Stimulated activated CD8-positive, alpha-beta memory T cell treated with anti-CD3 and anti-CD28 coated beads, Interleukin-7, amount 100 ng/mL, for 4 hours (primary cell): Measurements from ENCODE around the gene CHD6.

Experiments
- DNase-seq, 2 donors: peaks; one replicate each; pipeline ENCODE4 v3.0.0-alpha.2; 2020; ENCODE audit warnings: low read depth in 2 of 2

The CHD6 gene

DNA sequence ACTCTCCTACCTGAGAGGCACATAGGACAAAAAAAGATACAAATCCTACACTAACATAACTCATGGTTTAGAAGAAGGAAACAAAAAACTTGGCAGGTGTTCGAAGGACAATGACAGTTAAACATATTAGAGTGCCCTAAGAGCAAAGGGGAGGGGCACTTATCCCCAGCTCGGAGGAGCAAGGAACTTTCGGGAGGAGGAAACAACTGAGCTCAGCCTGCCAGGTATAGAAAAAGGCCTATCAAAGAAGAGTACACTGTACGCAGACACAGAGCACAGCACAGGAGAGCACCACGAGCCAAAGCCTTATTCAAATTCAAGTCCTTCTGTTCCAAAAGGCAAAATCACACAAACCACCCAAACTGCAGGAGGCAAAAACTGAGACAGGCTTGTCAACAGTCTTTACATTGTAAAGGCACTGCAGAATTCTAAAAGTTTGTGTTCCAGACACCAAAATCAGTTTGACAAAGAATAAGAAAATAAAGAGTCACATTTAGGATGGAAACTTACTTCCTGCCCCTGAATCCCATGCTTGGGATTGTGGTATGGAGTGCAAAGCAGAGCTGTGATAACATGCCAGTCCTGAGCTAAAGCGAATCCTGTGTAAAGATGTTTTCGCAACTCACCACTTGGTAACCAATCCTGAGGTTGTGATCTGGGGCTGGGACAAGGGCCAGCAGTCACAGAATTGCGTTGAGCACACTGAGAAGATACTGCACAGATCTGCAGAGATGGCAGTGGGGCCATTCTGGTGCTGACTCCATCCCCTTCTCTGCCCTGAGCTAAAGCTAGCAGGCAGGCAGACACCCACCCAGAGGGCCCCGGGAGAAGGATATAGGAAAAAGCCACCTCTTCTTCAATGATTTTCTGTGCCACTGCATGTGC is 108.6 kb downstream of the CHD6 start:
- no peak for DNase-seq

GRCh38 chr20:41508335-41508734 is 109.8 kb downstream of the CHD6 start:
- DNase-seq = no peak

DNA sequence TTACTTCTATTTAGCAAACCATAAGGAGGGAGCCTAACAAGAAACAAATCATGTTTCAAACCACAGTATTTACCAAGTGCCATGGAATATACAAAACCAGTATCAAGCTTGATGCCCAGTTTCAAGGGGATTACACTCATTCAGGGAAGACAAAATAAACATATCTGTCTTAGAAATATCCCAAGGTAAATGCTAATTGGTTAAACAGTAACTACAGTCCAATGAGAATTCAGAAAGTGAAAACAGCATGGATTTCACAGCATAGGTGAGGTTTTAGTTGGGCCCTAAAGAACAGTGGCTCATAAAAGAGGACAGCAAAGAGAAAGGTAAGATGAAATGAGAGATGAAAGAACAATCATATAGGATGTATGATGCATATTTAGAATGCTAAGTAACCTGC is 110.3 kb downstream of the CHD6 start:
- DNase-seq = no peak

DNA sequence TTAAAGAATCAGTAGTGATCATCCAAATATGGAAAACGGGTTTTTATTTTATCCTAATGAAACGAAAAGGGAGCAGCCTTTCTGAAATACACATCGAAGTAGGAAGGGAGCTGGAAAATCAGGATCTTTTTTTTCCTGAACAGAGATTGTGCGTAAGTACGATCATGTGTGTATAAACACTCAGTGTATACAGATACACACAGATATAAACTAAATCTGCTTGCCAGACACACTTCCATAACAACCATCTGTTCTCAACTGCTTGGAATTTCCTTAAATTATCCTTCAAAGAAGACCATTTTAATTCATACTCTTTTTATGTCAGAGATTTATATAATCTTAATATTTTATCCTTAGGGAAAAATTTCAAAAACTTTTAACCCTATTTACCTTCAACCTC is 110.7 kb downstream of the CHD6 start:
- DNase-seq = no peak

- no peak for DNase-seq
Measured at GRCh38 chr20:41506192-41506915, 111.8 kb downstream of the CHD6 start.

DNA sequence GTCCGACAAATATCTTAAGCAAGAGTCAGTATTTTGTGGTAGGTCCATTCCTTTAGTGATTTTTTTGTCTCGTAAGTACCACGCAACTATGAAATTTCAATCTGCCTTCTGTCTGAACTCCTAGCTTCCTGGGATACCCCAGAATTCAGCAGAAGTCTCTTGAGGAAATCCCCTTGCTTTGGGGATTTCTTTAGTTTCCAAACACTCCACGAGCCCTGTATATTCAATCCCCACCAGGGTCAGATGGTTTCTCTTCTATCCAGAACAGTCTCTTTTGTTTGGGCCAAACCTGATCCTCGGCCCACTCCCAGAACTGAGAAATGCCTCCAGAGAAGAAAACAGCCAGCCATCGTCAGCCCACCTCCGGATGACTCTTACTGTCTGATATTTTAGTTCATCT is 113.0 kb downstream of the CHD6 start:
- no peak for DNase-seq

DNA sequence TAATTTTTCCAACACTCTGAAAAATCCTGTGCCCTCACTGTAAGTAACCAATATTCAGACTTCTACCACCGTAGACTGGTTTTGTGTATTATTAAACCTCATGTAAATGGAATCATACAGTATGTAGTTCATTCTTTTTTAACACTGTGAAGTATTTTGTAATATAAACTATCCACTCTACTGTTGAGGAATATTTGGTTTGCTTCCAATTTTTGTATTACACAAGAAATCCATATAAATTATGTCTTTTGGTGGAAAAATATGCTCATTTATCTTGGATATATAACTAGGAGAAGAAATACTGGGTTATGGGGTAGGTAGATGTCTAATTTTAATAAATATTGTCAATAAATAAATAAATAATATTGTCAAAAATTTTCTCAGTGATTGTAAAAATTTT is 116.8 kb downstream of the CHD6 start:
- DNase-seq = no peak

DNA sequence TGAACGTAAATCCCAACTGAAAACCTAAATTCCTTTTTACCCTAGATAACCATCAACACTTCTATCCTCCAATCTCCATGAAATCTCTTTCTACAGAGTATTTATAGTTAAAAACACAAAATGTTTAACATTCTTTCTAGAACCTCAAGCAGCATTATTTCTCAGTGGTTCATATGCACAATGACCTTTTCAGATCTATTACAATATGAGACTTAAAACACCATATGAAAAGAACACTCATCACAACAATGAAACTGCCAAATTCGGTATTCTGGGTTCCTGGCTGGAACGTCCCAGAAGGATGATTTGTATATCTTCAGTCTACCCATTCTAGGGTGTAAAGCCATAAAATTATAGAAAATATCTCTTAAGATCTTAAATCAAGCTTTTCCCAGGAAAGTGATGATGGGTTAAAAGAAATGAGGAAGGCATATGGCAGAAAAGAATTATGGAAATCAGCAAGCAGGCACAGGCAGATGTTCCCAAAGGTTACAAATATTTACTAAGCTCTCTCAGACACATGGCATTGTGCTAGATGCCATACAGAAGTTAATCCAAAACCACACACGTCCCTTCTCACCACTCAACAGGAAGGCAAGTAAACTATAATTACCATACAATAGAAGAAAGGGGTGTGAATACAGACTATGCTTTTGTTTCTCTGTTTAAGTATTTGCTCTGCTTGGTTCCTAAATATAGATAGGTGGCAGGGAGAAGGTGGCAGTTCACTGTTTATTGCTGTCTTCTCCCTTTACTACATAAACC is 118.0 kb downstream of the CHD6 start:
- DNase-seq = no peak

DNA sequence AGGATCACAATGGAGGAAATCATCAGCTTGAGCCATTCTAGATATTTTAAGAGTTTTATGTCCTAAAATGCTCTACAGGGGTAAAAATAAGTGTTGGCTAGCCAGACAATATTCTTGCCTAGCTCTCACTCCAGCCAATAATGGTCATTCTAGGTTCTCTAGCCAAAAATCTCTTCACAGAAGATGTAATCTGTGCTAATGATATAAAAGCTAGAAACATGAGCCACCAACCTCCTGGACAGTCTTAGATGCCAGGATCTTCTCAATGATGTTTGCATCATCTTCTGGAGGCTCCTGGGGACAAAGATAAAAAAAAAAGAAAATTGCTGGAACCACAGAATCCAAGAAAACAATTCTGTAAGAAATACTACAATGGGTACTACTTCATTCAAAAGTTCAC is 119.1 kb downstream of the CHD6 start:
- DNase-seq = no peak

DNA sequence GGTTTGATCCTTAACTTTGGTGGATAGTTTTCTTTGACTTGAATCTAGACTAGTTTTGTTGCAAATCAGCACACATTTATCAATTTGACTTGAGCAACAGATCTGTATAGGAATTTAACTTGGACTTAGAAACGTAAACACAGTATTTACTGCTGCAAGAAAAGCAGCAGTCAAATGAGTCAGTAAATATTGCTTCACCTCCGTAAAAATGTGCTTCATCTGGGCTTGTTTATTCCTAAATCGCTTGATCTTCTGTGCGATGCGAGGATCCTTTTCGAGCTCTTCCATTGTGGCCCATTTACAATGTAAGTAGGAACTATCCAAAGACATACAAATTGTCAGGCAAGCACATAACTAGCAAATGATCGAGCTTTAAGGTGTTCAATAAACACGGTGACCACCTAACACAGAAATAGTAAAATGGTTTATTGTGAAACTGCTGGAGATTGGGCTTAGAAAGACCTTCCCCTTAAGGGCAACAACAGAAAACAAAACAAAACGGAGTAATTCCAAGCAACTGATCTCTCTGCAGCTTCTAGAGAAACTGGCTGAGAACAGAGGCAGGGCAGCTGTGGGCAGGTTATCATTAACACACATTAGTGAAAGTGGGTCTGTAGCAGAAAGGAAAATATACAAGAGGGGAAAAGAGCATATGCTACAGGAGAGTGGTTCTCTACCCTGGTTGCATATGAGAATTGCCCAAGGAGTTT is 120.8 kb downstream of the CHD6 start:
- DNase-seq = no peak

DNA sequence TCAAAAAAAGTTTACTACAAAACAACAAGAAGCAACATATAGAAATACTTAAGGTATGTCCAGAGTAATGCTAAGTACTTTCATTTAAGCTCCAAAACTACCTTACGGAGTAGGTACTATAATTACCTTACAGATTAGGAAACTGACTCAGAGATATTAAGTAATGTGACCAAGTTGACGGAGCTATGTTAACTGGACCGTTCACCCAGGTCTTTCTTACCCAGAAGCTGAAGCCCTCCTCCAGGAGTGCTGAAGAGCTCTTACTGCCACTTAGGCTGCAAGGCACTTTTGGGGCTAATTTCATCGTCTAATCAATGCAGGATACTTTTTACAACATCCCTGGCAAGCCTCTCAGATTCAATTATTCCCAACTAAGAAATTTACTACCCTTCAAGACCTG is 123.7 kb downstream of the CHD6 start:
- DNase-seq = no peak

GRCh38 chr20:41483553-41483930 is 134.6 kb downstream of the CHD6 start:
- DNase-seq = no peak

- DNase-seq = no peak
Measured at GRCh38 chr20:41482647-41483552, 135.3 kb downstream of the CHD6 start.

- no peak for DNase-seq
Measured at GRCh38 chr20:41480054-41480770, 138.0 kb downstream of the CHD6 start.

DNA sequence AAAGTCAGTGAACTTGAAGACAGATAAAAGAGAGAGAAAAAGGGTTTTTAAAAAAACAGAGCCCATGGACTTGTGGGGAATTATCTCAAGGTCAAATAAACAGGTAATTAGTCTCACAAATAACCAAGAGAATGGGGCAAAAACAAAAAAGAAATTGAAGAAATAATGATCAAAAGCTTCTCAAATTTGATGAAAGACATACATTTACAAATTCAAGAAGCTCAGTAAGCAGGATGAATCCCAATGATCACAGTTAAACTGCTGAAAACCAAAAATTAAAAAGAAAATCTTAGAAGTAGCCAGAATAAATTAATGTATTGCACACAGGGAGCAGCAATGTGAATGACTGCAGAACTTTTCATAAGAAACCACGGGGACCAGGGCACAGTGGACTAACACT is 139.1 kb downstream of the CHD6 start:
- DNase-seq = no peak

GRCh38 chr20:41478026-41478425 is 140.2 kb downstream of the CHD6 start:
- DNase-seq = no peak

GRCh38 chr20:41476446-41476845 is 141.7 kb downstream of the CHD6 start:
- DNase-seq = no peak

DNA sequence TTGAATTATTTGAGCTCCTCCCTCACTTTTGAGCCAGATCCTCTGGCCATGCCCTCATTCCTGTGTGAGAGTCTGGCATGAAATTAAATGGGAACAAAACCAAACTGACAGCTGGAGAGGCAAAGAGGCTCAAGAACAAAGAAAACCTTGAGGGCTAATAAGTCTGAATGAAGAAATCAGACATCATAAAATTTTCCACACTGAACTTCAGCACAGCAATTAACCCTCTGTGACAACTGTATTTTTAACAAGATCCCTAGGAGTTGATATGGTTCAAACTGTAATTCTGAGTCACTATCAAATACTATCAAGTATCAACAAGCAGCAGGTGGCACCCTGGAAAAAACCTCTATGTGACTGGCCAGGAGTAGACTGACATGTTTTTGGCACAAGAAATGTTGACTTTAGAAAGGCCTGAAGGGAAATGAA is 142.2 kb downstream of the CHD6 start:
- no peak for DNase-seq

DNA sequence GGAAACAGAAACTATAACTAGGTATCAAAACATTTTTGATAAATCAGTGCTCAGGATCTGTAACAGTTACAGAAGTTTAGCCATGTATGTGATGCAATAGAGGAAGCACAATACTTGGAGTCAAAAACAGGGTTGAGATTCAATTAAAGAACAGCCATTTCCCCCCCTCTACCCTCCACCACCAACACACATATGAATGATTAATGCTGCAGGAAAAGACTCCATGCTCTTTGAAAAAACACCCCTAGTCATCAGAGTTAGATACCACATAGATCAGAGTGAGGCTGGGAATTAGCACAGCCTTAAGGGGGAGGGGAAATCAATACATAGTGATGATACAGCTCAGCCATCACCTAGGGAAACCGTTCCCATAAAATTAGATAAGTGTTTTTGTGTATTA is 142.7 kb downstream of the CHD6 start:
- DNase-seq = no peak
